Activated naive CD4-positive, alpha-beta T cell treated with anti-CD3 and anti-CD28 coated beads for 36 hours (primary cell): ENCODE data around the gene FADS1. TPM values are rescaled to one million over a fixed set of nuclear protein-coding genes. Genes with fewer than 3 reads are reported as not detected.
A peak's percentile ranks its signal among the peaks of the same experiment; 100 is the strongest.

ENCODE experiments used
- CTCF ChIA-PET: fragments of 350-600 bp; sonication (Branson Sonifier 250); formaldehyde crosslinking; loops from one replicate; lab custom pipeline; 2021; ENCODE audit warnings: antibody characterized with exemption; lab: Charles Lee
- DNase-seq: peaks from one replicate; pipeline ENCODE4 v3.0.0-alpha.2; 2020
- H3K27ac Mint-ChIP-seq: one replicate; pipeline ENCODE4 v1.8.0; 2021; ENCODE audit warnings: mild to moderate bottlenecking, mixed read lengths
- H3K27me3 Mint-ChIP-seq: one replicate; pipeline ENCODE4 v1.8.0; 2021; ENCODE audit warnings: low read depth, mixed read lengths
- H3K36me3 Mint-ChIP-seq: one replicate; pipeline ENCODE4 v1.8.0; 2021; ENCODE audit warnings: low read depth, mixed read lengths
- H3K4me1 Mint-ChIP-seq: one replicate; pipeline ENCODE4 v1.8.0; 2021; ENCODE audit warnings: low read depth, mixed read lengths
- H3K4me3 Mint-ChIP-seq: one replicate; pipeline ENCODE4 v1.8.0; 2021; ENCODE audit warnings: mild to moderate bottlenecking, moderate library complexity, mixed read lengths
- H3K9me3 Mint-ChIP-seq: one replicate; pipeline ENCODE4 v1.8.0; 2021; ENCODE audit warnings: mixed read lengths
- intact Hi-C: fragments of 100-400 bp; cut with micrococcal nuclease; formaldehyde crosslinking; loops from one replicate; pipeline ENCODE4 v1.15.1; 2023
- total RNA-seq, 2 experiments: library from RNA; stranded (reverse); gene quantifications; one replicate each; pipeline ENCODE4 v1.2.3, GENCODE V29; 2021

The FADS1 gene
- total RNA-seq, 2 experiments from 2014 or later: 12.1 to 12.8 TPM

DNA sequence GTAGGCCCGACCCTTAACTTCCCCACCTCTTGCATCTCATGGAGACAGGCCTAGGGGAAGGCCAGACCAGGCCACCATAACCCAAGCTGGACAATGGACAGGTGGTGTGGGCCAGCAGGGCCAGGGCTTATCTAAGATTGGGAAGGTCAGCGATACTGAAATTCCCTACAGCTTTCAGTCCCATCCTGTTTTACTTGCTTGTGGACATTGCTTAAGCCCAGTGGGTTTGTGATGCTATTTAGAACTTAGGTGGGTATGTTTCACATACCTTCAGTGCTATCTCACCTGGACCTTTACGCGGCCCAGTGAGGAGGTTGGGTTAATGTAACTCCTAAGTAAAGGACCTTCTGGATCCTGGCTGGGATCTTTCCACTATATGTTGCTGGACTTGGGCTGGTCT, 13.0 kb upstream of the FADS1 start:
- no peak for DNase-seq
- intact Hi-C loops: loop anchor here (2.0 kb wide), 1 partner anchor 61 kb away; the partner anchor contains the start of gene FADS3
- no peak overlapping the region for H3K27ac Mint-ChIP-seq
- no peaks in the 10 kb centered on the region for H3K9me3 Mint-ChIP-seq
- CTCF ChIA-PET: interaction anchor here (1.1 to 1.9 kb wide), 3 partner anchors 10 to 33 kb away, joined by 3 to 7 read pairs (median 5); no protein-coding TSS in a partner anchor
- peaks cover 34% of the 10 kb centered on the region for H3K4me1 Mint-ChIP-seq
- H3K36me3 Mint-ChIP-seq: no peaks in the 10 kb centered on the region
- H3K27me3 Mint-ChIP-seq: peaks cover 42% of the 10 kb centered on the region
- H3K4me3 Mint-ChIP-seq: peak overlapping the region; percentile 85

GRCh38 chr11:61828629-61829407, 12.0 kb upstream of the FADS1 start:
- H3K36me3 Mint-ChIP-seq: no peaks in the 10 kb centered on the region
- CTCF ChIA-PET: interaction anchor here (0.8 to 1.9 kb wide), 4 partner anchors 9 to 75 kb away, joined by 3 to 7 read pairs (median 4); no protein-coding TSS in a partner anchor
- peak overlapping the region; percentile 50 for H3K27ac Mint-ChIP-seq
- intact Hi-C loops: loop anchor here (2.0 kb wide), 1 partner anchor 62 kb away; the partner anchor contains the start of gene FADS3
- DNase-seq: peak; percentile 58
- peaks cover 25% of the 10 kb centered on the region for H3K4me1 Mint-ChIP-seq
- peak overlapping the region; percentile 85 for H3K4me3 Mint-ChIP-seq
- H3K27me3 Mint-ChIP-seq: peaks cover 42% of the 10 kb centered on the region
- H3K9me3 Mint-ChIP-seq: no peaks in the 10 kb centered on the region

GRCh38 chr11:61828379-61828628, 11.5 kb upstream of the FADS1 start:
- Mint-ChIP-seq H3K36me3 (no peaks in the 10 kb centered on the region), H3K4me3 (peak overlapping the region; percentile 85), H3K27ac (peak overlapping the region; percentile 50), H3K4me1 (peaks cover 20% of the 10 kb centered on the region), H3K9me3 (no peaks in the 10 kb centered on the region), H3K27me3 (peaks cover 40% of the 10 kb centered on the region)
- DNase-seq: no peak
- CTCF ChIA-PET: interaction anchor here (0.8 to 2.6 kb wide), 4 partner anchors 8 to 280 kb away, joined by 3 to 13 read pairs (median 4); partner anchors contain the start of gene FADS1
- intact Hi-C loops: loop anchor here (2.0 kb wide), 1 partner anchor 62 kb away; the partner anchor contains the start of gene FADS3

DNA sequence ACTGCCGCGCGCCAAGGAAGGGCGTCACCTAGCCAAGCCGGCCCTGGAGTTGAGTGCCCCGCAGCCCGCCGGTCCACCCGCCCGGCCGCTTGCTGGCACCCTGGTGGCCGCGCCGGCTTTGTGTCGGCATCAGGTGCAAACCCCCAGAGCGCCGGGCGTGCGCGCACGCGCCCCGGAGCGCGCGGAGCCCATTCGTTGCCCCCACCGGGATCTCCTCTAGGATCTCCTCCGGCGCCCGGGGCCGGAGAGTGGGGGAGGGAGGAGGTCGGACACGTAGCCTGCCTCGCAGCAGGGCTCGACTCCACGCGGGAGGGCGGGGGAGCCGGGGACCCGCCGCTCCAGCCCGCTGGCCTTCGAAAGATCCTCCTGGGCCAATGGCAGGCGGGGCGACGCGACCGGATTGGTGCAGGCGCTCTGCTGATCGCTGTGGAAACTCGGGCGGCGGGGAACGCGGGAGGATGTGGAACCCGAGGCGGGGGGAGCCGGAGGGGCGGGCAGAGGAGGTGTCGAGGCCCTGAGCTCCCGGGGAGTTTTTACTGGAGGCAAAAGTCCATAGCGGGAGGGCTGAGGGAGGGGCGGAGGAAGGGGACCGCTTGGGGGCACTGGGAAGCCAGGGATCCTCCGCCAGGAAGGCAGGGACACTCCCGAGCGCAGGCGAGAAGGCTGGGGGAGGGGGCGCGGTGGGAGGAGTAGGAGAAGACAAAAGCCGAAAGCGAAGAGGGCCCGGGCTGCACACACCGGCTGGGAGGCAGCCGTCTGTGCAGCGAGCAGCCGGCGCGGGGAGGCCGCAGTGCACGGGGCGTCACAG, 11.0 kb upstream of the FADS1 start, which contains the start of gene FADS2:
Gene FADS2 (plus strand): TSS at position 730 of the 808 bp plus-strand sequence. CDS start 91 bp downstream, outside the sequence.
- Mint-ChIP-seq H3K36me3 (no peaks in the 10 kb centered on the region), H3K4me1 (peaks cover 18% of the 10 kb centered on the region), H3K27me3 (peaks cover 40% of the 10 kb centered on the region), H3K9me3 (no peaks in the 10 kb centered on the region), H3K4me3 (peak within 1 kb of the TSS; percentile 85), H3K27ac (peak within 1 kb of the TSS; percentile 77)
- CTCF ChIA-PET: interaction anchor here (1.0 to 2.6 kb wide), 2 partner anchors 11 to 281 kb away, joined by 4 to 13 read pairs; partner anchors contain the start of gene FADS1
- DNase-seq: peak; percentile 90
- intact Hi-C loops: loop anchor here (1.0 to 2.0 kb wide), 2 partner anchors 11 to 63 kb away; partner anchors contain the start of gene FADS3

DNA sequence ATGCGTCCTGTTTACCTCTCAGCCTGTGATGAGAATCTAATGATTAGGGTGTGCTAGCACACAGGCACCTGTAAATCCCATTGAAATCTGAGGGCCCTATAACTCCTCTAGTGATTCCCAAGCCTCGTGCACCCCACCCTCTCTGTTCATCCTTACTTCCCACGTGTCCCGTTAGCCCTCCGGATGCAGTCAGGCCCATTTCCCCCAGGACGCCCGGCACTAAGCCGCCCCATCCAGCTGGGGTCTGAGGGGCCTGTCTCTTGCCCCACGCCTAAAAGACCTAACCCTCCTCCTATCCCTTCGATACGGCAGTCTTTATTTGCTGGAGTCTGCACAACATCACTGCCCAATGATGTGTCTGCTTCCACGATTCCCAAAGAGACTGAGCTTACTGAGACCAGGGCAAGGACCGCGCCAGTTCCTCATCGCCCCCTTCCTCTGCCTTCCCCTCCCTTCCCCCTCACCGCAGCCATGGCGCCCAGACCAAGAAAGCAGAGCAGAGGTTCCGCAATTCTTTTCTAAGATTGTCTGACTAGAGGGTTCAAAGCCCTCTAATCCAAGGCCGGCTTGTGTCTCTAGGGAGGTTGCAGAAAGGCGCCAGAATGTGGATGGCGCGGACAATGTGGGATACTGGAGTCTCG, 10.2 kb upstream of the FADS1 start:
- intact Hi-C loops: loop anchor here (1.0 kb wide), 1 partner anchor 11 kb away; no protein-coding TSS in a partner anchor
- Mint-ChIP-seq H3K36me3 (no peaks in the 10 kb centered on the region), H3K4me1 (peaks cover 18% of the 10 kb centered on the region), H3K27ac (peak overlapping the region; percentile 77), H3K27me3 (peaks cover 36% of the 10 kb centered on the region), H3K9me3 (no peaks in the 10 kb centered on the region), H3K4me3 (peak overlapping the region; percentile 85)
- DNase-seq: peak; percentile 12
- CTCF ChIA-PET: interaction anchor here (2.6 kb wide), 1 partner anchor 10 kb away, joined by 13 read pairs; the partner anchor contains the start of gene FADS1

DNA sequence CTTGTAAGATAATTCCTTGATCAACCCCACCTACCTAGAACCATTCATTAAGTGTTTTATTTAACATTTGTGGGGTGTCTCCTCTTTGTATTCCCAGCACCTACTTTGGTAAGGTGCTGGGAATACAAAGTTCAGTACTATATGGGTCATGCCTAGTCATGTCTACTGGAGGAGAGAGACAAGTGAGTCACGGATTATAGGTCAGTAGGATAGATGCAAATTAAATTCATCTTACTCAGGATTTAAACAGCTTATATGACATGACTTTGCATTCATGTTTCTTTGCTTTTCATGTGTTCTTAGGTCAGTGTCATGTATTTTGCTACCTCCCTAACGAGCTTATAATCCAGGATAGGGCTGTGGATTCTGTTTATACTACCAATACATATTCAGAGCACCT, 3.4 kb upstream of the FADS1 start:
- Mint-ChIP-seq H3K27me3 (peaks cover 17% of the 10 kb centered on the region), H3K4me3 (no peak overlapping the region), H3K9me3 (no peaks in the 10 kb centered on the region), H3K27ac (no peak overlapping the region), H3K36me3 (no peaks in the 10 kb centered on the region), H3K4me1 (peaks cover 7% of the 10 kb centered on the region)
- CTCF ChIA-PET: interaction anchor here (1.4 kb wide), 1 partner anchor 9 kb away, joined by 5 read pairs; no protein-coding TSS in a partner anchor
- intact Hi-C loops: no loop called here
- DNase-seq: no peak

- Mint-ChIP-seq H3K9me3 (no peaks in the 10 kb centered on the region), H3K4me3 (peak overlapping the region; percentile 70), H3K4me1 (peaks cover 10% of the 10 kb centered on the region), H3K27ac (no peak overlapping the region), H3K27me3 (peaks cover 26% of the 10 kb centered on the region), H3K36me3 (peaks cover 5% of the 10 kb centered on the region)
- intact Hi-C loops: loop anchor here (2.0 to 5.0 kb wide), 3 partner anchors 17 to 155 kb away; partner anchors contain the start of gene MYRF
- CTCF ChIA-PET: interaction anchor here (0.6 to 3.4 kb wide), 3 partner anchors 9 to 137 kb away, joined by 3 to 13 read pairs (median 3); partner anchors contain the start of genes DAGLA and FADS2
- DNase-seq: no peak
These were observed 834 bp upstream of the FADS1 start for GRCh38 chr11:61817471-61818202.

GRCh38 chr11:61815790-61816735, 740 bp downstream of the FADS1 start:
- peak; percentile 72 for DNase-seq
- Mint-ChIP-seq H3K9me3 (no peaks in the 10 kb centered on the region), H3K4me3 (peak overlapping the region; percentile 91), H3K36me3 (peaks cover 13% of the 10 kb centered on the region), H3K27me3 (peaks cover 26% of the 10 kb centered on the region), H3K4me1 (peaks cover 10% of the 10 kb centered on the region), H3K27ac (no peak overlapping the region)
- CTCF ChIA-PET: interaction anchor here (0.8 to 5.2 kb wide), 9 partner anchors 11 to 292 kb away, joined by 3 to 38 read pairs (median 4); partner anchors contain the start of genes FADS2, FEN1 and TMEM258
- intact Hi-C loops: loop anchor here (1.0 to 5.0 kb wide), 6 partner anchors 11 to 156 kb away; partner anchors contain the start of genes FEN1, MYRF and TMEM258

GRCh38 chr11:61814958-61815789, 1.6 kb downstream of the FADS1 start:
- intact Hi-C loops: loop anchor here (5.0 kb wide), 1 partner anchor 157 kb away; no protein-coding TSS in a partner anchor
- CTCF ChIA-PET: interaction anchor here (0.6 to 5.2 kb wide), 11 partner anchors 12 to 293 kb away, joined by 3 to 38 read pairs (median 3); partner anchors contain the start of genes FADS2, FEN1 and TMEM258
- no peaks in the 10 kb centered on the region for H3K9me3 Mint-ChIP-seq
- peaks cover 10% of the 10 kb centered on the region for H3K4me1 Mint-ChIP-seq
- DNase-seq: peak; percentile 72
- H3K27me3 Mint-ChIP-seq: peaks cover 26% of the 10 kb centered on the region
- peaks cover 16% of the 10 kb centered on the region for H3K36me3 Mint-ChIP-seq
- peak overlapping the region; percentile 91 for H3K4me3 Mint-ChIP-seq
- H3K27ac Mint-ChIP-seq: peak overlapping the region; percentile 41
